H1 (cell line): ENCODE results near the gene ZNF775.

Source experiments
- BRCA1 ChIP-seq: IDR thresholded peaks from 2 replicates; pipeline ENCODE4 v1.6.1; 2012; ENCODE audit warnings: low read depth, low read length, improper control_type of control experiment
- EGR1 ChIP-seq: IDR thresholded peaks from 2 replicates; pipeline ENCODE4 v1.6.1; 2011; ENCODE audit warnings: low read depth, low read length, borderline replicate concordance
- EZH2 ChIP-seq: fragments of 200-600 bp; sonication (generic); IDR thresholded peaks from 2 replicates; pipeline ENCODE4 v1.7.1; 2012; ENCODE audit warnings: low read depth, mild to moderate bottlenecking, moderate library complexity, low read length, inconsistent platforms; ENCODE audit not compliant: severe bottlenecking
- JUND ChIP-seq: IDR thresholded peaks from 2 replicates; pipeline ENCODE4 v1.6.1; 2011; ENCODE audit warnings: mild to moderate bottlenecking, improper control_type of control experiment, low read length
- POLR2A ChIP-seq, 2 experiments: IDR thresholded peaks; 1 replicate in 1 of 2; 2 replicates in 1 of 2; pipeline ENCODE4 v1.6.1; 2011; ENCODE audit warnings: low read depth in 2 of 2, low read length in 2 of 2, mild to moderate bottlenecking in 2 of 2; ENCODE audit errors: control extremely low read depth in 1 of 2
- POLR2AphosphoS5 ChIP-seq: IDR thresholded peaks from 2 replicates; pipeline ENCODE4 v1.6.1; 2011; ENCODE audit warnings: low read depth, low read length
- RFX5 ChIP-seq: IDR thresholded peaks from 2 replicates; pipeline ENCODE4 v1.6.1; 2011; ENCODE audit warnings: low read depth, low read length, improper control_type of control experiment, borderline replicate concordance
- RXRA ChIP-seq: IDR thresholded peaks from 2 replicates; pipeline ENCODE4 v1.6.1; 2011; ENCODE audit warnings: low read depth, mild to moderate bottlenecking, low read length, moderate library complexity; ENCODE audit not compliant: insufficient read depth
- SP4 ChIP-seq: IDR thresholded peaks from 2 replicates; pipeline ENCODE4 v1.6.1; 2012; ENCODE audit warnings: low read length, inconsistent platforms
- YY1 ChIP-seq: IDR thresholded peaks from 2 replicates; pipeline ENCODE4 v1.6.1; 2011; ENCODE audit warnings: low read depth, mild to moderate bottlenecking, low read length
- TF ChIP-seq, protein P1 (sequence below), 3 experiments: IDR thresholded peaks; 1 replicate in 2 of 3; 2 replicates in 1 of 3; pipeline versions ENCODE4 v1.5.1 to v1.6.1; 2011; ENCODE audit warnings: low read length in 3 of 3, mild to moderate bottlenecking in 3 of 3, inconsistent platforms in 2 of 3, low read depth in 1 of 3, moderate library complexity in 1 of 3; ENCODE audit not compliant: insufficient read depth in 1 of 3; ENCODE audit errors: control extremely low read depth in 1 of 3
- TF ChIP-seq, protein P2 (sequence below): IDR thresholded peaks from 2 replicates; pipeline ENCODE4 v1.6.1; 2011; ENCODE audit warnings: low read depth, mild to moderate bottlenecking, low read length; ENCODE audit not compliant: insufficient read depth

DNA sequence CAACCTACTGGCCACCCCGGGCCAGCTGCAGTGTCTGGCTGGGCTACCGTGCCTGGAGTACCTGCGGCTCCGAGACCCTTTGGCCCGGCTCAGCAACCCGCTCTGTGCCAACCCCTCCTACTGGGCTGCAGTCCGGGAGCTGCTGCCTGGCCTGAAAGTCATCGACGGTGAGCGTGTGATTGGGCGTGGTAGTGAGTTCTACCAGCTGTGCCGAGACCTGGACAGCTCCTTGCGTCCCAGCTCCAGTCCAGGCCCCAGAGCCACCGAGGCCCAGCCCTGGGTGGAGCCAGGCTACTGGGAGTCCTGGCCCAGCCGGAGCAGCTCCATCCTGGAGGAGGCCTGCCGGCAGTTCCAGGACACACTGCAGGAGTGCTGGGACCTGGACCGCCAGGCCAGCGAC is 42.0 kb upstream of the ZNF775 start:
- no peak for TF ChIP-seq RXRA
- no peak for TF ChIP-seq YY1
- TF ChIP-seq, protein P1, sequence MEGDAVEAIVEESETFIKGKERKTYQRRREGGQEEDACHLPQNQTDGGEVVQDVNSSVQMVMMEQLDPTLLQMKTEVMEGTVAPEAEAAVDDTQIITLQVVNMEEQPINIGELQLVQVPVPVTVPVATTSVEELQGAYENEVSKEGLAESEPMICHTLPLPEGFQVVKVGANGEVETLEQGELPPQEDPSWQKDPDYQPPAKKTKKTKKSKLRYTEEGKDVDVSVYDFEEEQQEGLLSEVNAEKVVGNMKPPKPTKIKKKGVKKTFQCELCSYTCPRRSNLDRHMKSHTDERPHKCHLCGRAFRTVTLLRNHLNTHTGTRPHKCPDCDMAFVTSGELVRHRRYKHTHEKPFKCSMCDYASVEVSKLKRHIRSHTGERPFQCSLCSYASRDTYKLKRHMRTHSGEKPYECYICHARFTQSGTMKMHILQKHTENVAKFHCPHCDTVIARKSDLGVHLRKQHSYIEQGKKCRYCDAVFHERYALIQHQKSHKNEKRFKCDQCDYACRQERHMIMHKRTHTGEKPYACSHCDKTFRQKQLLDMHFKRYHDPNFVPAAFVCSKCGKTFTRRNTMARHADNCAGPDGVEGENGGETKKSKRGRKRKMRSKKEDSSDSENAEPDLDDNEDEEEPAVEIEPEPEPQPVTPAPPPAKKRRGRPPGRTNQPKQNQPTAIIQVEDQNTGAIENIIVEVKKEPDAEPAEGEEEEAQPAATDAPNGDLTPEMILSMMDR (IDR thresholded peaks at IDR 0.05; ENCODE audit: control extremely low read depth in 1 of 3, insufficient read depth in 1 of 3, low read depth in 1 of 3, low read length in 3 of 3) = no peak
- TF ChIP-seq, protein P2, sequence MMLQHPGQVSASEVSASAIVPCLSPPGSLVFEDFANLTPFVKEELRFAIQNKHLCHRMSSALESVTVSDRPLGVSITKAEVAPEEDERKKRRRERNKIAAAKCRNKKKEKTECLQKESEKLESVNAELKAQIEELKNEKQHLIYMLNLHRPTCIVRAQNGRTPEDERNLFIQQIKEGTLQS = no peak
- no peak for TF ChIP-seq POLR2A (IDR thresholded peaks at IDR 0.05; ENCODE audit: control extremely low read depth in 1 of 2, low read depth in 2 of 2, low read length in 2 of 2)
- no peak for TF ChIP-seq SP4
- no peak for TF ChIP-seq RFX5
- no peak for TF ChIP-seq BRCA1
- TF ChIP-seq POLR2AphosphoS5 = no peak
- TF ChIP-seq JUND = no peak
- TF ChIP-seq EZH2 = no peak
- TF ChIP-seq EGR1 = no peak
